Heart right ventricle (tissue), 16 donors: ENCODE data around the gene KIF17. TPM values are rescaled to one million over a fixed set of nuclear protein-coding genes. Genes with fewer than 3 reads are reported as not detected.

Source experiments
- ATAC-seq, 8 donors: fragments of 200-7000 bp; cut with Tn5 transposase; one replicate each; pipeline ENCODE4 v1.9.1; 2020; ENCODE audit warnings: mild to moderate bottlenecking in 8 of 8, moderate library complexity in 8 of 8, moderate number of reproducible peaks in 1 of 8
- DNase-seq, 2 donors: peaks; one replicate each; pipeline ENCODE4 v3.0.0-alpha.2; 2020
- H3K27ac ChIP-seq, 10 donors: fragments of 200-600 bp; sonication (generic) in 2 of 10; one replicate each; pipeline versions ENCODE4 v1.5.0 to v1.8.0; 2020 to 2022; ENCODE audit warnings: mild to moderate bottlenecking in 3 of 10
- H3K27me3 ChIP-seq, 7 donors: fragments of 200-600 bp; one replicate each; pipeline ENCODE4 v1.8.0; 2021 to 2022; ENCODE audit warnings: mild to moderate bottlenecking in 2 of 7
- H3K36me3 ChIP-seq, 9 donors: fragments of 200-600 bp; sonication (generic) in 1 of 9; one replicate each; pipeline versions ENCODE4 v1.5.0 to v1.8.0; 2020 to 2022; ENCODE audit warnings: mild to moderate bottlenecking in 2 of 9
- H3K4me1 ChIP-seq, 9 donors: fragments of 200-600 bp; sonication (generic) in 1 of 9; one replicate each; pipeline versions ENCODE4 v1.5.0 to v1.8.0; 2020 to 2022; ENCODE audit warnings: mild to moderate bottlenecking in 4 of 9
- H3K4me3 ChIP-seq, 10 donors: fragments of 200-600 bp; sonication (generic) in 2 of 10; one replicate each; pipeline versions ENCODE4 v1.5.0 to v1.8.0; 2020 to 2022; ENCODE audit warnings: mild to moderate bottlenecking in 7 of 10, moderate library complexity in 2 of 10
- H3K9me3 ChIP-seq, 11 donors: fragments of 200-600 bp in 10 of 11; sonication (generic) in 2 of 11; one replicate each; pipeline versions ENCODE4 v1.5.0 to v1.8.0; 2013 to 2022; ENCODE audit warnings: mild to moderate bottlenecking in 2 of 11, control low read depth in 1 of 11, moderate library complexity in 1 of 11
- WGBS, 2 donors: extraction: QIAGEN DNeasy Blood & Tissue Kit; methylation state at CpG; one replicate each; pipeline ENCODE4 v1.1.7; 2013; ENCODE audit warnings: inconsistent platforms in 1 of 2; 5-methylcytosine and 5-hydroxymethylcytosine counted together
- intact Hi-C, 10 donors: fragments of 100-400 bp; cut with DNase I; formaldehyde crosslinking; loops; one replicate each; pipeline versions ENCODE4 v1.11.1 to v1.14.2; 2022
- polyA plus RNA-seq, 2 donors: library from polyadenylated mRNA; stranded (reverse); fragments of 200-250 nt; gene quantifications; one replicate each; pipeline ENCODE4 v1.2.3, GENCODE V29; 2013
- total RNA-seq, 10 donors: library from RNA; stranded (reverse); fragmentation: NEBNext Ultra II Directional in 3 of 10; extraction: Animal tissue kit (Norgen Biotek cat#: 25700) in 3 of 10; gene quantifications; one replicate each; pipeline versions ENCODE4 v1.2.1 to v1.2.4, GENCODE V29; 2021 to 2023
- TF ChIP-seq, protein P1 (sequence below), 9 donors: fragments of 200-600 bp; sonication (generic) in 2 of 9; IDR thresholded peaks; one replicate each; pipeline versions ENCODE4 v1.5.0 to v1.8.0; 2021 to 2022; ENCODE audit warnings: antibody characterized with exemption in 9 of 9, mild to moderate bottlenecking in 5 of 9, moderate library complexity in 1 of 9
- donor health status: Arrhythmogenic right ventricular cardiomyopathy.
- donor health status: ischemic (EF 13 %, LVEDD 7.1; RV severe dilation, severe dysfunction).
- donor health status: healthy with polysubstance abuse.
- donor health status: DM: no; HTN: yes; CAD: no.
- donor health status: DM: no; HTN: no; CAD: no.
- donor health status: ischemic (EF 25% LVEDD 6.9; RV normal size, moderate dysfunction).
- donor health status: ischemic (EF 25% LVEDD 5.7; RV mildly dilated, moderate dysfunction).
- donor health status: healthy.
- donor health status: DM: yes; HTN: yes; CAD: no.
- donor health status: Ischemic cardiomyopathy.
- donor health status: ischemic (EF 35%, LVEDD 5.7; RV mildly dilated, moderate dysfunction).
- donor health status: nonischemic (EF 11% LVEDD 7.7; RV severe dilation, severe dysfunction).
- donor health status: DM: yes; HTN: yes; CAD: no.
- donor health status: PGD.
- donor health status: ischemic (EF 29% LVEDD 5.4; RV normal size, mild dysfunction).
- donor health status: nonischemic (EF 23%, LVEDD 6.1; RV moderate dilation, normal function).

KIF17 gene
- total and polyA plus RNA-seq, 12 donors, result 2.7 to 7.5 (median 5.2) TPM

- intact Hi-C loops, result no loop called here
- DNase-seq (no peak), ATAC-seq (no peak)
- no peaks in the 10 kb centered on the region for H3K9me3 ChIP-seq
- H3K27me3 ChIP-seq, result peaks cover 0 to 44% (median 20%) of the 10 kb centered on the region in 7 donors
- no peak overlapping the region for H3K4me3 ChIP-seq
- H3K4me1 ChIP-seq, result peaks cover 0 to 10% (median 5%) of the 10 kb centered on the region in 9 donors
- TF ChIP-seq, protein P1, sequence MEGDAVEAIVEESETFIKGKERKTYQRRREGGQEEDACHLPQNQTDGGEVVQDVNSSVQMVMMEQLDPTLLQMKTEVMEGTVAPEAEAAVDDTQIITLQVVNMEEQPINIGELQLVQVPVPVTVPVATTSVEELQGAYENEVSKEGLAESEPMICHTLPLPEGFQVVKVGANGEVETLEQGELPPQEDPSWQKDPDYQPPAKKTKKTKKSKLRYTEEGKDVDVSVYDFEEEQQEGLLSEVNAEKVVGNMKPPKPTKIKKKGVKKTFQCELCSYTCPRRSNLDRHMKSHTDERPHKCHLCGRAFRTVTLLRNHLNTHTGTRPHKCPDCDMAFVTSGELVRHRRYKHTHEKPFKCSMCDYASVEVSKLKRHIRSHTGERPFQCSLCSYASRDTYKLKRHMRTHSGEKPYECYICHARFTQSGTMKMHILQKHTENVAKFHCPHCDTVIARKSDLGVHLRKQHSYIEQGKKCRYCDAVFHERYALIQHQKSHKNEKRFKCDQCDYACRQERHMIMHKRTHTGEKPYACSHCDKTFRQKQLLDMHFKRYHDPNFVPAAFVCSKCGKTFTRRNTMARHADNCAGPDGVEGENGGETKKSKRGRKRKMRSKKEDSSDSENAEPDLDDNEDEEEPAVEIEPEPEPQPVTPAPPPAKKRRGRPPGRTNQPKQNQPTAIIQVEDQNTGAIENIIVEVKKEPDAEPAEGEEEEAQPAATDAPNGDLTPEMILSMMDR (IDR thresholded peaks at IDR 0.05), result no peak
- H3K36me3 ChIP-seq, result no peaks in the 10 kb centered on the region
- no peak overlapping the region for H3K27ac ChIP-seq
- WGBS, 2 donors, result 88% methylated on average over 13 of the region's 13 CpGs
Observed at GRCh38 chr1:20716232-20716631, 1.6 kb downstream of the KIF17 start.

- DNase-seq (no peak), ATAC-seq (no peak)
- 89 to 92% methylated on average over 15 of the region's 15 CpGs for WGBS, 2 donors
- intact Hi-C loops, result no loop called here
- no peak overlapping the region for H3K4me3 ChIP-seq
- TF ChIP-seq, protein P1 (IDR thresholded peaks at IDR 0.05), result no peak
- H3K9me3 ChIP-seq, result no peaks in the 10 kb centered on the region
- H3K36me3 ChIP-seq, result no peaks in the 10 kb centered on the region
- no peak overlapping the region for H3K27ac ChIP-seq
- H3K27me3 ChIP-seq, result peaks cover 0 to 44% (median 20%) of the 10 kb centered on the region in 7 donors
- H3K4me1 ChIP-seq, result peaks cover 0 to 10% (median 5%) of the 10 kb centered on the region in 9 donors
Observed at GRCh38 chr1:20715406-20715805, 2.4 kb downstream of the KIF17 start.

DNA sequence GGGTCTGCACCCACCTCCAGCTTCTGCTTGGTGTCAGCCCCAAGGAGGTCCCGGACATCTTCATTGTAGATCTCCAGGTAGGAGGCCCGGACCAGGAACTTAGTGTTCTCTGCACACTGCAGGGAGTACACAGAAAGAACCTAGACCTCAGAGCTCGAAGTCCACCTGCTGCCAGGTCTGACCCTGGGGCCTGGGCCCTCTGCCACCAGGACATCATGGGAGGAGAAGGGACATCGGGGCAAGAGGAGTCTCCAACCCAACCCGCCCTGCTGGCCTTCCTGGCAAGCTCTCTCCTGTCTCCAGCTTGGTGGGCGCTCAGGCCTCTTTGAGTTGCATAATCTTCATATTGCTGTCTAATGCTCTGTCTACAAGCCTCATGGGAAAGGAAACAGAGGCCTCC is 4.4 kb downstream of the KIF17 start:
- peaks cover 0 to 10% (median 5%) of the 10 kb centered on the region in 9 donors for H3K4me1 ChIP-seq
- TF ChIP-seq, protein P1 (IDR thresholded peaks at IDR 0.05), result no peak
- H3K36me3 ChIP-seq, result no peaks in the 10 kb centered on the region
- H3K27me3 ChIP-seq, result peaks cover 0 to 36% (median 20%) of the 10 kb centered on the region in 7 donors
- intact Hi-C loops, result no loop called here
- no peak overlapping the region for H3K4me3 ChIP-seq
- no peaks in the 10 kb centered on the region for H3K9me3 ChIP-seq
- no peak for DNase-seq
- 93 to 95% methylated on average over 6 of the region's 6 CpGs for WGBS, 2 donors
- no peak overlapping the region for H3K27ac ChIP-seq
- no peak for ATAC-seq

GRCh38 chr1:20712215-20712577 is 5.6 kb downstream of the KIF17 start:
- DNase-seq (no peak), ATAC-seq (no peak)
- peaks cover 0 to 33% (median 17%) of the 10 kb centered on the region in 7 donors for H3K27me3 ChIP-seq
- H3K4me3 ChIP-seq, result no peak overlapping the region
- H3K4me1 ChIP-seq, result peaks cover 0 to 3% (median 2%) of the 10 kb centered on the region in 9 donors
- no peaks in the 10 kb centered on the region for H3K36me3 ChIP-seq
- no peaks in the 10 kb centered on the region for H3K9me3 ChIP-seq
- no peak overlapping the region for H3K27ac ChIP-seq
- intact Hi-C loops, result no loop called here
- WGBS, 2 donors, result 89% methylated on average over 6 of the region's 6 CpGs
- TF ChIP-seq, protein P1 (IDR thresholded peaks at IDR 0.05), result no peak
